Measurements from ENCODE around the gene GIPC2. TPM values are rescaled to one million over a fixed set of nuclear protein-coding genes. Genes with fewer than 3 reads are reported as not detected.

Gene GIPC2
- total and polyA plus RNA-seq, 9 of the 15 experiments (the other 6 are each of a cell fraction or from before 2014, with no cell fraction given): 0.01 to 0.05 (median 0.04) TPM; not detected in 3

DNA sequence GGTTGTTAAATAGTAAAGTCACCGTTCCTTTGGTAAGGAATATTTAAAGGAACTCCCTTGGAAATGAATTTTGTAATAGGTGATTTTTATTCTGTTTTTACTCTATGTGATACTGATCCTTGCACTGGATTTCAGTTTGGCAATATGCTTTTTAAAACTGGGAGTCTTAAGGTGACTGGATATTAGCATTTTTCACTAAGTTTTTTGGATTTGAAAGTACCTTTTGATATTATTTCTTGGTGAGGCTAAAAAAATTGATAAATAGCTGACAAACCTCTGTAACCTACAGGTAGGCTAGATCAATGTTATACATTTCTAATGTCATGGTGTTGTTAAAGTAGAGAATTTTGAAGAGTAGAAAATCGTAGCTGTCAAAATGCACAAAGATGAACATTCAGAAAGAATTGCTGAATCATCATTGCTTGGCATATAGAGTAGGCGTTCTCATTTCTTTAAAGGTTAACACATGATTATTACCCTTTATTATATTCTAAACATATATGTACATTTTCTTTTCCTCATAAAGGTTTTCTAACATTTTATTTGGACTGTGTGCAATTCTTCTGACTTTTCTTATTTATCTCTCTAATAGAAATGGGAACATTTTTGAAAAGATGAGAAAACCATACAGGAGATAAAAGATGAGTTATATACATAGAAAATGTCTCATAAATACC is 42.6 kb upstream of the GIPC2 start (continued):
- TF ChIP-seq NFE2L1 (tag; IDR thresholded peaks at IDR 0.05; ENCODE audit: borderline replicate concordance, low read depth) (peak; percentile 92), NFE2 (IDR thresholded peaks at IDR 0.05; ENCODE audit: low read depth) (peak; percentile 97), ZNF384 (IDR thresholded peaks at IDR 0.05; ENCODE audit: low read depth, low read length) (no peak), HDAC6 (IDR thresholded peaks at IDR 0.05; ENCODE audit: low read depth, low read length) (no peak), ZNF444 (CRISPR knock-in tag; IDR thresholded peaks at IDR 0.05) (no peak), CHD2 (IDR thresholded peaks at IDR 0.05; ENCODE audit: low read depth, low read length) (no peak), NR2F6 (CRISPR knock-in tag; IDR thresholded peaks at IDR 0.05) (no peak), EP400 (IDR thresholded peaks at IDR 0.05) (peak; percentile 30; the same call in 1 of the 2 replicates), C11orf30 (IDR thresholded peaks at IDR 0.05; ENCODE audit: low read depth) (peak; percentile 100), MAFK (IDR thresholded peaks at IDR 0.05; ENCODE audit: low read length) (peak; percentile 99), TAF7 (tag; IDR thresholded peaks at IDR 0.05) (no peak), XRCC4 (IDR thresholded peaks at IDR 0.05; ENCODE audit: extremely low read depth, insufficient read depth, insufficient read length) (no peak), ZNF124 (CRISPR knock-in tag; IDR thresholded peaks at IDR 0.05) (no peak), E2F3 (CRISPR knock-in tag; IDR thresholded peaks at IDR 0.05) (no peak), PHB2 (IDR thresholded peaks at IDR 0.05; ENCODE audit: low read depth) (no peak), ZNF589 (CRISPR knock-in tag; IDR thresholded peaks at IDR 0.05; ENCODE audit: low read depth) (peak; percentile 38; the same call in 1 of the 2 replicates), PHF8 (IDR thresholded peaks at IDR 0.05; ENCODE audit: borderline replicate concordance, low read length) (no peak), KLF6 (CRISPR knock-in tag; IDR thresholded peaks at IDR 0.05; ENCODE audit: borderline replicate concordance) (no peak), NCOA2 (IDR thresholded peaks at IDR 0.05; ENCODE audit: partially characterized antibody in 2 of 2) (peak in 1 of 2 experiments; percentile 7), BCOR (IDR thresholded peaks at IDR 0.05) (no peak), SMARCA4 (IDR thresholded peaks at IDR 0.05) (peak; percentile 79), SETDB1 (IDR thresholded peaks at IDR 0.05; ENCODE audit: low read length) (no peak), ZNF175 (CRISPR knock-in tag; IDR thresholded peaks at IDR 0.05; ENCODE audit: low read depth) (no peak), CBFA2T2 (conservative IDR thresholded peaks at IDR 0.05) (no peak), ZNF12 (CRISPR knock-in tag; IDR thresholded peaks at IDR 0.05) (no peak)
- TF ChIP-seq, protein P1, sequence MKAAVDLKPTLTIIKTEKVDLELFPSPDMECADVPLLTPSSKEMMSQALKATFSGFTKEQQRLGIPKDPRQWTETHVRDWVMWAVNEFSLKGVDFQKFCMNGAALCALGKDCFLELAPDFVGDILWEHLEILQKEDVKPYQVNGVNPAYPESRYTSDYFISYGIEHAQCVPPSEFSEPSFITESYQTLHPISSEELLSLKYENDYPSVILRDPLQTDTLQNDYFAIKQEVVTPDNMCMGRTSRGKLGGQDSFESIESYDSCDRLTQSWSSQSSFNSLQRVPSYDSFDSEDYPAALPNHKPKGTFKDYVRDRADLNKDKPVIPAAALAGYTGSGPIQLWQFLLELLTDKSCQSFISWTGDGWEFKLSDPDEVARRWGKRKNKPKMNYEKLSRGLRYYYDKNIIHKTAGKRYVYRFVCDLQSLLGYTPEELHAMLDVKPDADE (conservative IDR thresholded peaks at IDR 0.05; ENCODE audit: control insufficient read depth, low read depth, low read length): no peak
- TF ChIP-seq, protein P2, sequence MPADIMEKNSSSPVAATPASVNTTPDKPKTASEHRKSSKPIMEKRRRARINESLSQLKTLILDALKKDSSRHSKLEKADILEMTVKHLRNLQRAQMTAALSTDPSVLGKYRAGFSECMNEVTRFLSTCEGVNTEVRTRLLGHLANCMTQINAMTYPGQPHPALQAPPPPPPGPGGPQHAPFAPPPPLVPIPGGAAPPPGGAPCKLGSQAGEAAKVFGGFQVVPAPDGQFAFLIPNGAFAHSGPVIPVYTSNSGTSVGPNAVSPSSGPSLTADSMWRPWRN (IDR thresholded peaks at IDR 0.05; ENCODE audit: low read depth): no peak

All from K562 (cell line).